Right atrium auricular region (tissue), 2 donors: ENCODE measurements around the gene HSF5. TPM values are rescaled to one million over a fixed set of nuclear protein-coding genes. Genes with fewer than 3 reads are reported as not detected.
A peak's percentile ranks its signal among the peaks of the same experiment; 100 is the strongest.

Experiments used
- DNase-seq: peaks from one replicate; pipeline ENCODE4 v3.0.0-alpha.2; 2019; ENCODE audit warnings: low spot score
- H3K27ac ChIP-seq, 2 donors: fragments of 200-600 bp; sonication (generic); 1 replicate in 1 of 2; 2 replicates in 1 of 2; pipeline ENCODE4 v1.5.1; 2016 to 2019
- H3K27me3 ChIP-seq, 2 donors: fragments of 200-600 bp; sonication (generic); one replicate each; pipeline versions ENCODE4 v1.5.1 to v1.6.0; 2017 to 2019
- H3K36me3 ChIP-seq: fragments of 200-600 bp; sonication (generic); one replicate; pipeline ENCODE4 v1.5.1; 2016
- H3K4me1 ChIP-seq, 2 donors: fragments of 200-600 bp; sonication (generic); one replicate each; pipeline versions ENCODE4 v1.5.1 to v1.6.0; 2017 to 2019
- H3K4me3 ChIP-seq, 2 donors: fragments of 200-600 bp; sonication (generic); 1 replicate in 1 of 2; 2 replicates in 1 of 2; pipeline ENCODE4 v1.5.1; 2017 to 2019; ENCODE audit warnings: mild to moderate bottlenecking in 1 of 2, moderate library complexity in 1 of 2
- H3K9me3 ChIP-seq, 2 donors: fragments of 200-600 bp; sonication (generic); one replicate each; pipeline ENCODE4 v1.5.1; 2019
- total RNA-seq, 2 donors: library from RNA; depleted of rRNA; stranded (reverse); fragments of >200 nt; gene quantifications; one replicate each; pipeline ENCODE4 v1.1.0, GENCODE V29; 2016
- TF ChIP-seq, protein P1 (sequence below), 2 donors: fragments of 200-600 bp; sonication (generic); IDR thresholded peaks; one replicate each; pipeline ENCODE4 v1.5.1; 2019; ENCODE audit warnings: antibody characterized with exemption in 2 of 2

Gene HSF5
- total RNA-seq, 2 donors from 2014 or later: 0.08 TPM; not detected in 1

DNA sequence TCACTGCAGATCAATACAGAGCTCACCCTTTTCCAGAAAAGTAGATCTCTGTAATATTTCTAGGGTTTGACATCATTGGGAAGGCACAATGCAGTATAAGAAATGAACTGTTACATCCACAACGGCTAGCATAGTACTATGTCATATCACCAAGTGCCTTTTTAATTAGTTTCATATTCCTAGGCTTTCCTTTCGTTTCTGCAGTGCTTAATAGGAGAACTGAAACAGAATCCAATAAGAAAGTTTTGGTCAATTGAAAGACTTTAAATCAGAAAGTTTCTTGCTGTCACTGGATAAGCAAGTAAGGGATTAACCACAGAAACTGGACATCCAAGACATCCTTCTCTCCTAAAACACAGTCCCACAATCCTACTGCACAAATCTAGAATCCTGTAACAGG is 67.4 kb downstream of the HSF5 start:
- no peak for DNase-seq
- H3K36me3 ChIP-seq: no peaks in the 10 kb centered on the region
- H3K9me3 ChIP-seq: no peaks in the 10 kb centered on the region
- TF ChIP-seq, protein P1, sequence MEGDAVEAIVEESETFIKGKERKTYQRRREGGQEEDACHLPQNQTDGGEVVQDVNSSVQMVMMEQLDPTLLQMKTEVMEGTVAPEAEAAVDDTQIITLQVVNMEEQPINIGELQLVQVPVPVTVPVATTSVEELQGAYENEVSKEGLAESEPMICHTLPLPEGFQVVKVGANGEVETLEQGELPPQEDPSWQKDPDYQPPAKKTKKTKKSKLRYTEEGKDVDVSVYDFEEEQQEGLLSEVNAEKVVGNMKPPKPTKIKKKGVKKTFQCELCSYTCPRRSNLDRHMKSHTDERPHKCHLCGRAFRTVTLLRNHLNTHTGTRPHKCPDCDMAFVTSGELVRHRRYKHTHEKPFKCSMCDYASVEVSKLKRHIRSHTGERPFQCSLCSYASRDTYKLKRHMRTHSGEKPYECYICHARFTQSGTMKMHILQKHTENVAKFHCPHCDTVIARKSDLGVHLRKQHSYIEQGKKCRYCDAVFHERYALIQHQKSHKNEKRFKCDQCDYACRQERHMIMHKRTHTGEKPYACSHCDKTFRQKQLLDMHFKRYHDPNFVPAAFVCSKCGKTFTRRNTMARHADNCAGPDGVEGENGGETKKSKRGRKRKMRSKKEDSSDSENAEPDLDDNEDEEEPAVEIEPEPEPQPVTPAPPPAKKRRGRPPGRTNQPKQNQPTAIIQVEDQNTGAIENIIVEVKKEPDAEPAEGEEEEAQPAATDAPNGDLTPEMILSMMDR (IDR thresholded peaks at IDR 0.05): no peak
- no peak overlapping the region for H3K27ac ChIP-seq
- no peaks in the 10 kb centered on the region for H3K27me3 ChIP-seq
- peaks cover 0 to 3% of the 10 kb centered on the region in 2 donors for H3K4me1 ChIP-seq
- H3K4me3 ChIP-seq: no peak overlapping the region

DNA sequence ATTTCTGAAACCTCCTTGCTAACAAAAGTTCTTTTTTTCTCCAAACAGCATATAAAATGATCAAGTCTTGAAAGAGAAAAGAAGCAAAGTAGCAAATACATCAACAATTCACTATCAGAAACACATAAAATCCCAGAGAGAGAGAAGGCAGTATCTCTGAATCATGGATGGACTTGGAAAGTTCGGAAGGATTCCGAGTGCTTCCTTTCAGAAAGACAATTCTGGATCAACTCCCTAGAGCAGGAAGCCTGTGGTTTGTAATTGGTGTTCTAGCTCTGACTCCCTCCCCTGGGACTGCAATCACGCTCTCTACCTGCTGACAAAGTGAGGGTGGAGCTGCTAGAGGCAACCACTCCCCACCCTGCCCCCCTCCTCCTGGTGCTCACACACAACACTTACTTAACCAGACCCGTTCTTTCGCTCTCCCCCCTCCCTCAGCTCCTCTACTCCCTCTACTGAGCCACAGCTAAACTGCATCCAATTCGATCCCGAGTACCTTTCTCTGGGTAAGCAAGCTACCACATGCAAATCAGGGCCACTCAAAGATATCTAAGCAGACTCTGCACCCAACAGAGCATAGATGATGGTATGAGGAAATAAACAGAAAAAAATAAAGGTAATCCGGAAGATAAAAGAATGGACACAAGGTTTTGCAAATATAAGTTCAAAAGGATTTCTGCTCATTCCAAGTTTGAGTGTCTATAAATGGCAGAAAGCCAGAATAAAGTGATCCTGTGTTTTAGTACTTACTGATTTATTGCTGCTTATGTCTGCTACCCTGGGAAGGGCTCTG is 70.7 kb downstream of the HSF5 start, which contains the start of gene RNF43:
Gene RNF43 (minus strand): TSS at position 235 of the 793 bp plus-strand sequence. CDS start 1,957 bp downstream, outside the sequence.
- Histone ChIP-seq H3K4me3 (peak within 1 kb of the TSS; percentile 26 to 38), H3K36me3 (no peaks in the 10 kb centered on the region), H3K4me1 (peaks cover 0 to 3% of the 10 kb centered on the region in 2 donors), H3K9me3 (no peaks in the 10 kb centered on the region), H3K27me3 (no peaks in the 10 kb centered on the region), H3K27ac (peak within 1 kb of the TSS; percentile 51 to 79)
- TF ChIP-seq, protein P1 (IDR thresholded peaks at IDR 0.05): peak; percentile 68 to 80
- peak; percentile 93 for DNase-seq

DNA sequence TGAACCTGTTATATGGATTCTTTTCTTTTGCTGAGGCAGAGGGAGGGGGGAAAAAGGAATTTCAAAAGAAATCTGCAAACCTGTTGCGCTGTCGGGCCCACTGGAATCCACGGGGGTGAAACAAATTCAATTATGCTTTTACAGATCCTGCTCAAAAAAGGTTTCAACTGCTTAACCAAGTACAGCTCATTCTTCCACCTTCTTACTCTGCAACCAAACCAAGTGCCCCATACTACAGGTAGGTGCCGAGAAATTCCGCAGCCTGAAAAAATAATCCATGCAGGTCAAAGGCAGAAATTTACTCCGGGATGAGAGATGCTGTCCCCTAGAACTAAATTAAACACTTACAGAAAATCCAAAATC is 71.3 kb downstream of the HSF5 start:
- H3K9me3 ChIP-seq: no peaks in the 10 kb centered on the region
- H3K4me3 ChIP-seq: peak overlapping the region; percentile 26 to 38
- H3K36me3 ChIP-seq: no peaks in the 10 kb centered on the region
- H3K27me3 ChIP-seq: no peaks in the 10 kb centered on the region
- peak overlapping the region; percentile 51 to 79 for H3K27ac ChIP-seq
- TF ChIP-seq, protein P1 (IDR thresholded peaks at IDR 0.05): no peak
- DNase-seq: no peak
- H3K4me1 ChIP-seq: peaks cover 0 to 3% of the 10 kb centered on the region in 2 donors

GRCh38 chr17:58416396-58416795 is 71.8 kb downstream of the HSF5 start:
- H3K4me1 ChIP-seq: peaks cover 0 to 3% of the 10 kb centered on the region in 2 donors
- no peaks in the 10 kb centered on the region for H3K36me3 ChIP-seq
- H3K4me3 ChIP-seq: peak overlapping the region; percentile 26 to 38
- no peak for DNase-seq
- no peaks in the 10 kb centered on the region for H3K9me3 ChIP-seq
- peak overlapping the region in 1 of 2 donors; percentile 79 for H3K27ac ChIP-seq
- TF ChIP-seq, protein P1 (IDR thresholded peaks at IDR 0.05): no peak
- no peaks in the 10 kb centered on the region for H3K27me3 ChIP-seq

DNA sequence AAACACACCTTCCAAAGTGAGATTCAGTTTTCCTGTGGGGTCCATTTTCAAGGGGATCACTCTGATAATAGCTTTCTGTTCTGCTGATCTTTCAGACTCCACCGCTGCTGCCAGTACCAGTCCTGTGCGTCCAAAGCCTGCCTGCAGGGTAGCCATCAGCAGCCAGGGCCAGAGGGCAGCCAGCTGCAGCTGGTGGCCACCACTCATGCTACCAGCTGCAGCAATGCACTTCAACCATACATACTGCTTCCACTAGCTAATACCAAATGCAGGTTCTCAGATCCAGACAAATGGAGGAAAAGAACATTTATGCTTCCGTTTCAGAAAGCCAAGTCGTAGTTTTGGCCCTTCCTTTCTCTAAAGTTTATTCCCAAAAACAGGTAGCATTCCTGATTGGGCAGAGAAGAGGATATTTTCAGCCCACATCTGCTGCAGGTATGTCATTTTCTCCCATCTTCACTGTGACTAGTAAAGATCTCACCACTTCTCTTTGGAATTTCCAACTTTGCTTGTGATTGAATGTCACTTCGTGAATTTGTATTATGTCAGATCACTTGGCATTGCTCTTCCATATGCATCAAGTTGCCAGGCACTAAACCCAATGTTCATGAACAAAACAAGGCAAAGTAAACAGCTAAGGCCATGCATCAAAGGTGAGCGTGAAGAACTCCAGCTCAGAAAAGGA is 72.7 kb downstream of the HSF5 start:
- TF ChIP-seq, protein P1 (IDR thresholded peaks at IDR 0.05): no peak
- H3K4me3 ChIP-seq: peak overlapping the region; percentile 18 to 26
- no peak for DNase-seq
- no peaks in the 10 kb centered on the region for H3K9me3 ChIP-seq
- H3K27ac ChIP-seq: peak overlapping the region in 1 of 2 donors; percentile 79
- H3K27me3 ChIP-seq: no peaks in the 10 kb centered on the region
- H3K4me1 ChIP-seq: peaks cover 0 to 3% of the 10 kb centered on the region in 2 donors
- H3K36me3 ChIP-seq: no peaks in the 10 kb centered on the region
